BJ (cell line): ENCODE measurements around the gene PSKH1. TPM values are rescaled to one million over a fixed set of nuclear protein-coding genes. Genes with fewer than 3 reads are reported as not detected.

Source experiments
- CTCF ChIA-PET: fragments of 350-600 bp; formaldehyde crosslinking; extraction: SDS; loops from one replicate; lab custom pipeline; 2021; ENCODE audit warnings: antibody characterized with exemption, inconsistent platforms; lab: Yijun Ruan, JAX
- POLR2A ChIA-PET: fragments of 300-600 bp; sonication (Branson Sonifier 250); formaldehyde crosslinking; extraction: SDS; loops from one replicate; lab custom pipeline; 2021; ENCODE audit warnings: antibody characterized with exemption; lab: Charles Lee
- DNase-seq: peaks from one replicate; pipeline ENCODE4 v3.0.0-alpha.2; 2011; ENCODE audit warnings: low read depth
- H3K27me3 ChIP-seq: 2 replicates; pipeline ENCODE4 v1.6.0; 2011; ENCODE audit warnings: low read length; ENCODE audit not compliant: control insufficient read depth, insufficient read depth
- H3K36me3 ChIP-seq: 2 replicates; pipeline ENCODE4 v1.5.1; 2011; ENCODE audit warnings: low read length; ENCODE audit not compliant: control insufficient read depth, insufficient read depth
- H3K4me3 ChIP-seq: 2 replicates; pipeline ENCODE4 v1.5.1; 2011; ENCODE audit warnings: low read depth, mild to moderate bottlenecking, control low read depth, low read length
- polyA plus RNA-seq: library from polyadenylated mRNA; depleted of rRNA; stranded (reverse); fragments of >200 nt; gene quantifications from 2 replicates; pipeline ENCODE4 v1.2.3, GENCODE V29; 2011
- TF ChIP-seq, protein P1 (sequence below): IDR thresholded peaks from 2 replicates; pipeline ENCODE4 v1.5.1; 2011; ENCODE audit warnings: low read depth, mild to moderate bottlenecking, control low read depth, inconsistent platforms, low read length, moderate library complexity; ENCODE audit not compliant: insufficient read depth

The PSKH1 gene
- polyA plus RNA-seq, 1 experiment: 45.5 TPM

DNA sequence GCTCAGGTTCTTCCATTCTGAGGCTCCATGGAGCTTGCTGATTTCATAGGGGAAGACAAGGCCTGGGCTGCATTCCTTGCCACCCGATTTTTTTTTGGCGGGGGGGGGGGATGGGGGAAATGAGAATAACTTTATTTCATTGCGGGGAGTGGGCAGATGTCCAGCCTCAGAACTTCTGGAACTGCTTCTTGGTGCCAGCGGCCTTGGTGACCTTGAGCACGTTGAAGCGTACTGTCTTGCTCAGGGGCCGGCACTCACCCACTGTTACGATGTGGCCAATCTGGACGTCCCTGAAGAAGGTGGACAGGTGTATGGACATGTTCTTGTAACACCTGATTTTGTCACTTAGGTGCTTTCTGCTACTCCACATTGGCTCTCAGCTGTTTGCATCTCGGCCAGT, 37.3 kb upstream of the PSKH1 start:
- DNase-seq: no peak
- Histone ChIP-seq H3K4me3 (no peak overlapping the region), H3K36me3 (peaks cover 1% of the 10 kb centered on the region; the same call in 1 of the 2 replicates), H3K27me3 (no peaks in the 10 kb centered on the region)
- ChIA-PET POLR2A (no interaction called here), CTCF (interaction anchor here (0.8 to 4.8 kb wide), 2 partner anchors 28 to 335 kb away, joined by 5 to 17 read pairs; partner anchors contain the start of gene NRN1L)
- TF ChIP-seq, protein P1, sequence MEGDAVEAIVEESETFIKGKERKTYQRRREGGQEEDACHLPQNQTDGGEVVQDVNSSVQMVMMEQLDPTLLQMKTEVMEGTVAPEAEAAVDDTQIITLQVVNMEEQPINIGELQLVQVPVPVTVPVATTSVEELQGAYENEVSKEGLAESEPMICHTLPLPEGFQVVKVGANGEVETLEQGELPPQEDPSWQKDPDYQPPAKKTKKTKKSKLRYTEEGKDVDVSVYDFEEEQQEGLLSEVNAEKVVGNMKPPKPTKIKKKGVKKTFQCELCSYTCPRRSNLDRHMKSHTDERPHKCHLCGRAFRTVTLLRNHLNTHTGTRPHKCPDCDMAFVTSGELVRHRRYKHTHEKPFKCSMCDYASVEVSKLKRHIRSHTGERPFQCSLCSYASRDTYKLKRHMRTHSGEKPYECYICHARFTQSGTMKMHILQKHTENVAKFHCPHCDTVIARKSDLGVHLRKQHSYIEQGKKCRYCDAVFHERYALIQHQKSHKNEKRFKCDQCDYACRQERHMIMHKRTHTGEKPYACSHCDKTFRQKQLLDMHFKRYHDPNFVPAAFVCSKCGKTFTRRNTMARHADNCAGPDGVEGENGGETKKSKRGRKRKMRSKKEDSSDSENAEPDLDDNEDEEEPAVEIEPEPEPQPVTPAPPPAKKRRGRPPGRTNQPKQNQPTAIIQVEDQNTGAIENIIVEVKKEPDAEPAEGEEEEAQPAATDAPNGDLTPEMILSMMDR: no peak

DNA sequence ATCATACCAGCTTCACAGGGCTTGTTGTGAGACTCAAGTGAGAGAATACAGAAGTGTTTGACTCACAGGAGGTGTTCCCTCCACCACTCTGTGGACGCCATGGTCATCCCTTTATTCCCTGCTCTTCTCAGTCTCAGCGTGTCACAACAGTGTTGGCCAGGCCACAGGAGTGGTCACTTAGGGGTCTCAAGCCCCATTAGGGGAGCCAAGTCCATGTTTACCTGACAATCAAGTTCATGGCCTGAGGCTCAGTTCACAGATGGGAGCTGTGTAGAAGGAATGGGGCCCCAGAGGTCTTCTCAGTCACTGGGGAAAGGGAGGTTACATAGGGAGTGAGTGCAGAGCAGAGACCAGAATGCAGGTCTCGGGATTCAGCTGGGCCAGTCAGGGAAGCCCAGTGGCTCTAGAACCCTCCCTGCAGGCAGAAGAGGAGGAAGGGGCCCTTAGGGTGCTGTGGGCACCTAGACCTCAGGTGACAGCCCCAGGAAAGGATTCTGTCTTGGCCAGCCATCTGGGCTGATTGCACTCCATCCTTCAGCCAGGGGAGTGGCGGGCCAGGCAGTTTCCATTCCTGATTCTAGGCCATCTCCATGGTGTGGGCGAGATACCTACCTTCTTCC, 36.0 kb upstream of the PSKH1 start:
- Histone ChIP-seq H3K36me3 (peaks cover 1% of the 10 kb centered on the region; the same call in 1 of the 2 replicates), H3K4me3 (no peak overlapping the region), H3K27me3 (no peaks in the 10 kb centered on the region)
- TF ChIP-seq, protein P1: no peak
- ChIA-PET POLR2A (no interaction called here), CTCF (interaction anchor here (0.8 to 4.8 kb wide), 5 partner anchors 23 to 336 kb away, joined by 3 to 17 read pairs (median 4); partner anchors contain the start of gene NRN1L)
- no peak for DNase-seq

DNA sequence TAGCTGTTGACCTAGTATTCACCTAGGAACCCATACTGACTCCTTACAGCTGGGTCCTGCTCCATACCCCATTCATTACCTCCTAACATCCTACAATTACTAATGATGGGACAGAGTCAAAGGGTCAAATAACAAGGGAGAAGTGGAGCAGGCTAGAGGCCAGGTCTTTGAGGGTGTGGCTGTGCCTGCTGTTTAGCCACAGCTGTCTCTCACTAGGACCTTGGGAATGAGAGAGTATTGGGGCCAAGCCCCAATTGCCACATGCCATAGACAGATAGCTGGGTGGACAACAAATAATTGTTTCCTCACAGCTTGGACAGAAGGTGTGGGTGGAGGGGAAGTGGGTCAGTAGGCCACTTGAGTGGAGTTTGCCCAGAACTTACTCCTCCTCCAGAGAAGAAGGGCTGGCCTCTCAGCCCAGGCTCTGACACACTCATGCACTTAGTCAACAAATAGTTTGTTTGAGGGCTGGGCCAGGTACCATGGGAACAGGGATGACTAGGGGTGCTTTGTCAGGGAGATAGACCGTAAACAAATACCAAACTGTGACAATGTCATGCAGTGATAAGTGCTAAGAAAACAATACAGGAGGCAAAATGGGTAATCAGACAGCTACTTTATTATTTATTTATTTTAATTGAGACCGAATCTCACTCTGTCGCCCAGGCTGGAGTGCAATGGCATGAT, 35.4 kb upstream of the PSKH1 start:
- POLR2A ChIA-PET: no interaction called here
- TF ChIP-seq, protein P1: no peak
- H3K4me3 ChIP-seq: no peak overlapping the region
- H3K36me3 ChIP-seq: peaks cover 1% of the 10 kb centered on the region; the same call in 1 of the 2 replicates
- DNase-seq: peak; percentile 96
- CTCF ChIA-PET: interaction anchor here (0.8 to 4.8 kb wide), 7 partner anchors 14 to 336 kb away, joined by 3 to 17 read pairs (median 4); partner anchors contain the start of gene NRN1L
- H3K27me3 ChIP-seq: no peaks in the 10 kb centered on the region

DNA sequence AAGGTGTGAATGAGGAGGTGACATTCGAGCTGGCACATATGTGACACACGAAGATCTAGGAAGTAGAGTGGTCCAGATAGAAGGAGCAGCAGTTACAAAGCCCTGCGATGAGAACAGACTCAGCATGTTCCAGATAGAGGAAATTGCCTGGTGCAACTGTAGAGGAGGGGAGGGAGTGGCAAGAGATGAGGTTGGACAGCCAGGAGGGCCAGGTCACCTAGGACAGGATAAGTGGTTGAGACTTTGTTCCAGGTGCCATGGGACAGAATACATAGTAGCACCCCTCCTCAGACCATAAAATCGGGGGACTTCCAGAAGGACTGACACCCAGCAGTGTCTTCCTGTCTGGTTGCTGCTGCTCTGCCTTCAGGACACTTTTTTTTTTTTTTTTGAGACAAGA, 34.6 kb upstream of the PSKH1 start:
- Histone ChIP-seq H3K27me3 (no peaks in the 10 kb centered on the region), H3K4me3 (no peak overlapping the region), H3K36me3 (peaks cover 1% of the 10 kb centered on the region; the same call in 1 of the 2 replicates)
- ChIA-PET POLR2A (no interaction called here), CTCF (interaction anchor here (1.2 to 4.8 kb wide), 4 partner anchors 13 to 186 kb away, joined by 3 to 17 read pairs (median 4); partner anchors contain the start of gene NRN1L)
- TF ChIP-seq, protein P1: no peak
- no peak for DNase-seq

DNA sequence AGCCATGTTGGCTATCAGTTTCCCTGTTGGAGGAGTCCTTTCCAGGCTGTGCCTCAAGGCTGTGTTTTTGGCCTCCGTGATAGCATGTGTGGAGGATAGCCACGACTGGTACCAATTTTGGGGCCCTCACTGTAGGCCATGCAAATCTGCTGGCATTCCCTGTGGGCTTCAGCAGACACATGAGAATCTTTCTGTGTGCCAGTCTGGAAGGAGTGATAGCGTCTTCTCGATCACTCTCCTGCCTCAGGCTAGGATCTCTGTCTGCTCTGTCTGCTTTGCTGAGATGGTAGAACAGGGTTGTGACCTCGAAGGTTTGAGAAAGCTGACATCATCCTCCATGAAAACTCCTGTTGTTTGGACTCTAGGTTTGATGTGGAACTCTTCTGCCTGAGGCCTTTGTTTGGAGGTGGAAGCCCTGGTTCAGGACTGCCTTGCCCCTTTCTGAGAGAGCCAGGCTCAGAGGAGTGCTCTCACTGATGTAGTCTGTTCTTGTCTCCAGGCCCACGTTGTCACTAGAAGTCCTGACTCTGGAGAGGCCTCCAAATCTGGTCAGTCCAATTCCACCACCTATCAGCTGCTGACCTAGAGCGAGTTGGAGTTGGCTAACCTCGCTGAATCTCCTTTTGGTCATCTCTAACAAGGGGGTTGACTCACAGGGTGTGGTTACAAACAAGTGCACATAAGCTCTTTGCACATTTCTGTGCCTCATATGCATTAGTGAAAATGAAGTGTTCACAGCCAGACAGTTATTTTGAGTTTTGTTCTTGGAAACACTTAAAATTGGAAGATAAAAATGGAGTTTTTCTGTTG, 32.3 kb upstream of the PSKH1 start:
- peaks cover 4% of the 10 kb centered on the region for H3K36me3 ChIP-seq
- H3K4me3 ChIP-seq: no peak overlapping the region
- H3K27me3 ChIP-seq: no peaks in the 10 kb centered on the region
- TF ChIP-seq, protein P1: no peak
- CTCF ChIA-PET: interaction anchor here (1.0 to 2.3 kb wide), 6 partner anchors 9 to 190 kb away, joined by 3 to 8 read pairs (median 4); no protein-coding TSS in a partner anchor
- POLR2A ChIA-PET: no interaction called here
- no peak for DNase-seq
